HepG2 (cell line): ENCODE results near the gene MORF4L1. TPM values are rescaled to one million over a fixed set of nuclear protein-coding genes. Genes with fewer than 3 reads are reported as not detected.

Experiments
- KDM1A ChIP-seq: IDR thresholded peaks from 2 replicates; pipeline ENCODE4 v1.6.1; 2016; ENCODE audit warnings: missing compliant biosample characterization
- MIXL1 ChIP-seq: IDR thresholded peaks from 2 replicates; pipeline ENCODE4 v1.6.1; 2016
- RNF2 ChIP-seq: fragments of 450-650 bp; conservative IDR thresholded peaks from 2 replicates; pipeline ENCODE4 v1.6.1; 2016; ENCODE audit warnings: low read depth
- SATB2 ChIP-seq: sonication (generic); formaldehyde crosslinking; IDR thresholded peaks from 2 replicates; pipeline ENCODE4 v1.5.0; 2020; ENCODE audit warnings: missing genetic modification reagents
- SCMH1 ChIP-seq: sonication (generic); formaldehyde crosslinking; IDR thresholded peaks from 2 replicates; pipeline ENCODE4 v1.9.0; 2021; ENCODE audit warnings: missing genetic modification reagents, mild to moderate bottlenecking, borderline replicate concordance
- TBP ChIP-seq: sonication (generic); formaldehyde crosslinking; IDR thresholded peaks from 2 replicates; pipeline ENCODE4 v1.5.0; 2020; ENCODE audit warnings: missing genetic modification reagents
- XBP1 ChIP-seq: sonication (generic); formaldehyde crosslinking; IDR thresholded peaks from 2 replicates; pipeline ENCODE4 v1.5.0; 2020; ENCODE audit warnings: missing genetic modification reagents
- ZNF317 ChIP-seq: sonication (generic); formaldehyde crosslinking; IDR thresholded peaks from 2 replicates; pipeline ENCODE4 v1.5.0; 2020; ENCODE audit warnings: mild to moderate bottlenecking, missing genetic modification reagents
- ZSCAN31 ChIP-seq: sonication (generic); formaldehyde crosslinking; IDR thresholded peaks from 2 replicates; pipeline ENCODE4 v1.5.0; 2020; ENCODE audit warnings: low read depth, mild to moderate bottlenecking, missing genetic modification reagents
- polyA plus RNA-seq, 8 experiments: library from polyadenylated mRNA; depleted of rRNA in 3 of 8; stranded (reverse) in 7 of 8; unstranded in 1 of 8; fragments of >200 nt; fragmentation: Illumina TruSeq in 4 of 8; extraction: Trizol in 4 of 8; gene quantifications; 2 replicates each; pipeline versions ENCODE4 v1.2.1 to v1.2.3, GENCODE V29; 2011 to 2016; ENCODE audit warnings: low read depth in 4 of 8, missing spikeins in 1 of 8, mixed read lengths in 1 of 8; ENCODE audit not compliant: insufficient read depth in 1 of 8
- total RNA-seq, 5 experiments: library from RNA; depleted of rRNA; stranded (reverse); fragments of >200 nt; fragmentation: Illumina TruSeq; extraction: Trizol; gene quantifications; 2 replicates each; pipeline ENCODE4 v1.2.3, GENCODE V29; 2016; ENCODE audit warnings: low read depth in 1 of 5
- TF ChIP-seq, protein P1 (sequence below): sonication (generic); formaldehyde crosslinking; IDR thresholded peaks from 2 replicates; pipeline ENCODE4 v1.5.1; 2020; ENCODE audit warnings: mild to moderate bottlenecking, missing genetic modification reagents, borderline replicate concordance
- TF ChIP-seq, protein P2 (sequence below): sonication (generic); formaldehyde crosslinking; IDR thresholded peaks from 2 replicates; pipeline ENCODE4 v1.5.0; 2020; ENCODE audit warnings: mild to moderate bottlenecking, missing genetic modification reagents, moderate library complexity
- TF ChIP-seq, protein P3 (sequence below): sonication (generic); formaldehyde crosslinking; conservative IDR thresholded peaks from 2 replicates; pipeline ENCODE4 v1.4.0; 2020; ENCODE audit warnings: missing genetic modification reagents
- TF ChIP-seq, protein P4 (sequence below): sonication (generic); formaldehyde crosslinking; IDR thresholded peaks from 2 replicates; pipeline ENCODE4 v1.4.0; 2020; ENCODE audit warnings: low read depth, mild to moderate bottlenecking, missing genetic modification reagents
- TF ChIP-seq, protein P5 (sequence below): sonication (generic); formaldehyde crosslinking; IDR thresholded peaks from 2 replicates; pipeline ENCODE4 v1.4.0; 2020; ENCODE audit warnings: missing genetic modification reagents
- TF ChIP-seq, protein P6 (sequence below): sonication (generic); formaldehyde crosslinking; IDR thresholded peaks from 2 replicates; pipeline ENCODE4 v1.4.0; 2020; ENCODE audit warnings: missing genetic modification reagents

Gene MORF4L1
- total and polyA plus RNA-seq, 2 of the 13 experiments (the other 11 are each of a cell fraction or from before 2014, with no cell fraction given) = 218 to 219 TPM

DNA sequence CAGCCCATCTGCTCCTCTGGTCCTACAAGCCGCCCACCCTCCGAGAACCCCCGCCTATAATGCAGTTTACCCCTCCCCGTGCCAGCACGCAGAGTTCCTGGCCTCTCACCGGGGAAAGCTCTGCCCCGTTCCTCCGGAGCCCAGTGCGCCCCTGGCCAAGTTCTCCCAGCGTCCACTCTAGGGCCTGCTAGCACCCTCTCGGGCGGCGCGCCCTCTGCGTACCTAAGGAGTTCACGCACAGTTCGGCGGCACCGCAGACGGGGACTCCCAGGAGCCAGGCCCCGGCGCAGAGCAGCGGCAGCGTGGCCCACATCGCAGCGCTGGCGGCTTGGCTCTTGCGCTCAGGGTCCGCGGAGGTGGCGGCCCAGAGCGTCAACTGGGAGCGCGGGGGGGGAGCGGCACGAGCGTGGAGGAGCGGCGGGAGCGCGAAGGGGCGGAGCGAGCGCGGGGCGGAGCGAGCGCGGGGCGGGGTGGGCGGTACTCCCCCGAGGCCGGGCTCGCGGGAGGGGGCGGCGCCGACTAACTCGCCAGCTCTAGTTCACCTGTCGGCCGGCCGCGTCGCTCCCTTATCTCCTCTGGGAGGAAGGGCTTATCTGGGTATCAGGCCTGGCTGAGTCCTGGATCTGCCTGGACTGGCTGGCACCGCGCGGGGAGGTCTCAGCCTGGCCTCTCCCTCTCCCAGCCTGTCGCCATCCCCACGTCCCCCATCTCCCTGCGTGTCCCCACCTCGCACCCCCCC, 72.1 kb downstream of the MORF4L1 start, which contains the start of gene CTSH (continued):
- TF ChIP-seq, protein P1, sequence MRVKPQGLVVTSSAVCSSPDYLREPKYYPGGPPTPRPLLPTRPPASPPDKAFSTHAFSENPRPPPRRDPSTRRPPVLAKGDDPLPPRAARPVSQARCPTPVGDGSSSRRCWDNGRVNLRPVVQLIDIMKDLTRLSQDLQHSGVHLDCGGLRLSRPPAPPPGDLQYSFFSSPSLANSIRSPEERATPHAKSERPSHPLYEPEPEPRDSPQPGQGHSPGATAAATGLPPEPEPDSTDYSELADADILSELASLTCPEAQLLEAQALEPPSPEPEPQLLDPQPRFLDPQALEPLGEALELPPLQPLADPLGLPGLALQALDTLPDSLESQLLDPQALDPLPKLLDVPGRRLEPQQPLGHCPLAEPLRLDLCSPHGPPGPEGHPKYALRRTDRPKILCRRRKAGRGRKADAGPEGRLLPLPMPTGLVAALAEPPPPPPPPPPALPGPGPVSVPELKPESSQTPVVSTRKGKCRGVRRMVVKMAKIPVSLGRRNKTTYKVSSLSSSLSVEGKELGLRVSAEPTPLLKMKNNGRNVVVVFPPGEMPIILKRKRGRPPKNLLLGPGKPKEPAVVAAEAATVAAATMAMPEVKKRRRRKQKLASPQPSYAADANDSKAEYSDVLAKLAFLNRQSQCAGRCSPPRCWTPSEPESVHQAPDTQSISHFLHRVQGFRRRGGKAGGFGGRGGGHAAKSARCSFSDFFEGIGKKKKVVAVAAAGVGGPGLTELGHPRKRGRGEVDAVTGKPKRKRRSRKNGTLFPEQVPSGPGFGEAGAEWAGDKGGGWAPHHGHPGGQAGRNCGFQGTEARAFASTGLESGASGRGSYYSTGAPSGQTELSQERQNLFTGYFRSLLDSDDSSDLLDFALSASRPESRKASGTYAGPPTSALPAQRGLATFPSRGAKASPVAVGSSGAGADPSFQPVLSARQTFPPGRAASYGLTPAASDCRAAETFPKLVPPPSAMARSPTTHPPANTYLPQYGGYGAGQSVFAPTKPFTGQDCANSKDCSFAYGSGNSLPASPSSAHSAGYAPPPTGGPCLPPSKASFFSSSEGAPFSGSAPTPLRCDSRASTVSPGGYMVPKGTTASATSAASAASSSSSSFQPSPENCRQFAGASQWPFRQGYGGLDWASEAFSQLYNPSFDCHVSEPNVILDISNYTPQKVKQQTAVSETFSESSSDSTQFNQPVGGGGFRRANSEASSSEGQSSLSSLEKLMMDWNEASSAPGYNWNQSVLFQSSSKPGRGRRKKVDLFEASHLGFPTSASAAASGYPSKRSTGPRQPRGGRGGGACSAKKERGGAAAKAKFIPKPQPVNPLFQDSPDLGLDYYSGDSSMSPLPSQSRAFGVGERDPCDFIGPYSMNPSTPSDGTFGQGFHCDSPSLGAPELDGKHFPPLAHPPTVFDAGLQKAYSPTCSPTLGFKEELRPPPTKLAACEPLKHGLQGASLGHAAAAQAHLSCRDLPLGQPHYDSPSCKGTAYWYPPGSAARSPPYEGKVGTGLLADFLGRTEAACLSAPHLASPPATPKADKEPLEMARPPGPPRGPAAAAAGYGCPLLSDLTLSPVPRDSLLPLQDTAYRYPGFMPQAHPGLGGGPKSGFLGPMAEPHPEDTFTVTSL (CRISPR knock-in tag) = no peak
- TF ChIP-seq, protein P2, sequence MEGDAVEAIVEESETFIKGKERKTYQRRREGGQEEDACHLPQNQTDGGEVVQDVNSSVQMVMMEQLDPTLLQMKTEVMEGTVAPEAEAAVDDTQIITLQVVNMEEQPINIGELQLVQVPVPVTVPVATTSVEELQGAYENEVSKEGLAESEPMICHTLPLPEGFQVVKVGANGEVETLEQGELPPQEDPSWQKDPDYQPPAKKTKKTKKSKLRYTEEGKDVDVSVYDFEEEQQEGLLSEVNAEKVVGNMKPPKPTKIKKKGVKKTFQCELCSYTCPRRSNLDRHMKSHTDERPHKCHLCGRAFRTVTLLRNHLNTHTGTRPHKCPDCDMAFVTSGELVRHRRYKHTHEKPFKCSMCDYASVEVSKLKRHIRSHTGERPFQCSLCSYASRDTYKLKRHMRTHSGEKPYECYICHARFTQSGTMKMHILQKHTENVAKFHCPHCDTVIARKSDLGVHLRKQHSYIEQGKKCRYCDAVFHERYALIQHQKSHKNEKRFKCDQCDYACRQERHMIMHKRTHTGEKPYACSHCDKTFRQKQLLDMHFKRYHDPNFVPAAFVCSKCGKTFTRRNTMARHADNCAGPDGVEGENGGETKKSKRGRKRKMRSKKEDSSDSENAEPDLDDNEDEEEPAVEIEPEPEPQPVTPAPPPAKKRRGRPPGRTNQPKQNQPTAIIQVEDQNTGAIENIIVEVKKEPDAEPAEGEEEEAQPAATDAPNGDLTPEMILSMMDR (CRISPR knock-in tag) = peak; percentile 33; the same call in 1 of the 2 replicates
- TF ChIP-seq SATB2 (CRISPR knock-in tag) = no peak
- TF ChIP-seq, protein P3, sequence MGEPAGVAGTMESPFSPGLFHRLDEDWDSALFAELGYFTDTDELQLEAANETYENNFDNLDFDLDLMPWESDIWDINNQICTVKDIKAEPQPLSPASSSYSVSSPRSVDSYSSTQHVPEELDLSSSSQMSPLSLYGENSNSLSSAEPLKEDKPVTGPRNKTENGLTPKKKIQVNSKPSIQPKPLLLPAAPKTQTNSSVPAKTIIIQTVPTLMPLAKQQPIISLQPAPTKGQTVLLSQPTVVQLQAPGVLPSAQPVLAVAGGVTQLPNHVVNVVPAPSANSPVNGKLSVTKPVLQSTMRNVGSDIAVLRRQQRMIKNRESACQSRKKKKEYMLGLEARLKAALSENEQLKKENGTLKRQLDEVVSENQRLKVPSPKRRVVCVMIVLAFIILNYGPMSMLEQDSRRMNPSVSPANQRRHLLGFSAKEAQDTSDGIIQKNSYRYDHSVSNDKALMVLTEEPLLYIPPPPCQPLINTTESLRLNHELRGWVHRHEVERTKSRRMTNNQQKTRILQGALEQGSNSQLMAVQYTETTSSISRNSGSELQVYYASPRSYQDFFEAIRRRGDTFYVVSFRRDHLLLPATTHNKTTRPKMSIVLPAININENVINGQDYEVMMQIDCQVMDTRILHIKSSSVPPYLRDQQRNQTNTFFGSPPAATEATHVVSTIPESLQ (CRISPR knock-in tag) = no peak
- TF ChIP-seq, protein P4, sequence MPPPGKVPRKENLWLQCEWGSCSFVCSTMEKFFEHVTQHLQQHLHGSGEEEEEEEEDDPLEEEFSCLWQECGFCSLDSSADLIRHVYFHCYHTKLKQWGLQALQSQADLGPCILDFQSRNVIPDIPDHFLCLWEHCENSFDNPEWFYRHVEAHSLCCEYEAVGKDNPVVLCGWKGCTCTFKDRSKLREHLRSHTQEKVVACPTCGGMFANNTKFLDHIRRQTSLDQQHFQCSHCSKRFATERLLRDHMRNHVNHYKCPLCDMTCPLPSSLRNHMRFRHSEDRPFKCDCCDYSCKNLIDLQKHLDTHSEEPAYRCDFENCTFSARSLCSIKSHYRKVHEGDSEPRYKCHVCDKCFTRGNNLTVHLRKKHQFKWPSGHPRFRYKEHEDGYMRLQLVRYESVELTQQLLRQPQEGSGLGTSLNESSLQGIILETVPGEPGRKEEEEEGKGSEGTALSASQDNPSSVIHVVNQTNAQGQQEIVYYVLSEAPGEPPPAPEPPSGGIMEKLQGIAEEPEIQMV = peak; percentile 88
- TF ChIP-seq ZNF317 (CRISPR knock-in tag) = no peak
- TF ChIP-seq MIXL1 (CRISPR knock-in tag) = no peak
- no peak for TF ChIP-seq SCMH1
- no peak for TF ChIP-seq XBP1
- TF ChIP-seq, protein P5, sequence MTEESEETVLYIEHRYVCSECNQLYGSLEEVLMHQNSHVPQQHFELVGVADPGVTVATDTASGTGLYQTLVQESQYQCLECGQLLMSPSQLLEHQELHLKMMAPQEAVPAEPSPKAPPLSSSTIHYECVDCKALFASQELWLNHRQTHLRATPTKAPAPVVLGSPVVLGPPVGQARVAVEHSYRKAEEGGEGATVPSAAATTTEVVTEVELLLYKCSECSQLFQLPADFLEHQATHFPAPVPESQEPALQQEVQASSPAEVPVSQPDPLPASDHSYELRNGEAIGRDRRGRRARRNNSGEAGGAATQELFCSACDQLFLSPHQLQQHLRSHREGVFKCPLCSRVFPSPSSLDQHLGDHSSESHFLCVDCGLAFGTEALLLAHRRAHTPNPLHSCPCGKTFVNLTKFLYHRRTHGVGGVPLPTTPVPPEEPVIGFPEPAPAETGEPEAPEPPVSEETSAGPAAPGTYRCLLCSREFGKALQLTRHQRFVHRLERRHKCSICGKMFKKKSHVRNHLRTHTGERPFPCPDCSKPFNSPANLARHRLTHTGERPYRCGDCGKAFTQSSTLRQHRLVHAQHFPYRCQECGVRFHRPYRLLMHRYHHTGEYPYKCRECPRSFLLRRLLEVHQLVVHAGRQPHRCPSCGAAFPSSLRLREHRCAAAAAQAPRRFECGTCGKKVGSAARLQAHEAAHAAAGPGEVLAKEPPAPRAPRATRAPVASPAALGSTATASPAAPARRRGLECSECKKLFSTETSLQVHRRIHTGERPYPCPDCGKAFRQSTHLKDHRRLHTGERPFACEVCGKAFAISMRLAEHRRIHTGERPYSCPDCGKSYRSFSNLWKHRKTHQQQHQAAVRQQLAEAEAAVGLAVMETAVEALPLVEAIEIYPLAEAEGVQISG = peak; percentile 93
- TF ChIP-seq, protein P6, sequence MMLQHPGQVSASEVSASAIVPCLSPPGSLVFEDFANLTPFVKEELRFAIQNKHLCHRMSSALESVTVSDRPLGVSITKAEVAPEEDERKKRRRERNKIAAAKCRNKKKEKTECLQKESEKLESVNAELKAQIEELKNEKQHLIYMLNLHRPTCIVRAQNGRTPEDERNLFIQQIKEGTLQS = no peak
- TF ChIP-seq RNF2 = peak; percentile 90
- TF ChIP-seq TBP = no peak
- TF ChIP-seq KDM1A (CRISPR knock-in tag) = no peak
- peak; percentile 89; the same call in 1 of the 2 replicates for TF ChIP-seq ZSCAN31 (CRISPR knock-in tag)
